ENCODE results near the gene TLL2.

TLL2 gene

DNA sequence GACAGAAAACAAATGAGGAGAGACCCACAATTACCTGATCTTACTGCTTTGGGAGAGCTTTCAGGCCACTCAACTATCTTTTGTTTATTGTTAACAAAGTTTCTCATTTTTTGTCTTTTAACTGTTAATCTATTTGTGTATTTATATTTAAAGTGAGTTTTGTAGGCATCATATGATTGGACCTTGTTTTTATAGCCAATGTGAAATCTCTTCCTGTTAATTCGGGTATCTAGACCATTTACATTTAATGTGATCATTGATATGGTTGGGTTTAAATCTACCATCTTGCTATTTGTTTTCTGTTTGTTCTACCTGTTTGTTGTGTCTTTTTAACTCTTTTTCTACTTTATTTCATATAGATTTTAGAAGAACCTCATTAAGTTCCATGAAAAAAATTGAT, 167.4 kb downstream of the TLL2 start:
- no peak for DNase-seq

DNA sequence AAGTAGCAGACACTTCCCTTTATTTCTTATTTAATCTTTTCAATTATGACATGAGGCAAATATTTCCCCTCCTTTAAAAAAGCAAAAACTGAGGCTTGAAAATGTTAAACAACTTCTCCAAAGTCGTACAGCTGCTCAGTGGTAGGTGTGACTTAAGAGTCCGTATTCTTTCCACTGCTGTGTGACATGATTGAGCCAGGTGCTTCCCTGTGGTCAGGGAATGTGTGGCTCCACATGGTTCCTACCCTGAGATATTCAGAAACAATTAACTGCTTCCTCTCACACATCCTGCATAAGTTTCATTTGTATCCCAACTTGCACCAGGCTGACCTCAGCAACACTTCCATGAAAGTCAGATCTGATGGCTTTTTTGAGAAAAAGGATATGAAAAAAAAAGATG, 168.5 kb downstream of the TLL2 start:
- no peak for DNase-seq

DNA sequence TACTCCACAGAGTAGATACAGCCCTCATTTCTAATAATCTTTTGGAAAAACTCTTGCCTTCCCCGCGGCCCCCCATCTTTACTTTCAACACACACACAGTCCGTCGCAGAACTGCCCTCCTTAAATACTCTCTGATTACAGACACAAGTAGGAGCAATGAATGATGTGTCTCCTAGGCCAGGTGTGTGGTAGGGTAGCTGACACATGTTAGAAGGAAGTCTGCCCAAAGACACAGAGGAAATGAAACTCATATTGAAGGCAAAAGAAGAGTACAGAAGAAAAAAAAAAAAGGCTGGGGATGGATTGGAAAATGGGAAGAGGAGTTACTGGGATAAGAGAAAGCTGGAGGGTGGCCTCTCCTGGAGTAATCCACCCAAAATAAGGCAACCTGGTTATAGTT, 169.5 kb downstream of the TLL2 start:
- no peak for DNase-seq

- no peak for DNase-seq
Observed at GRCh38 chr10:96342402-96342801, 171.3 kb downstream of the TLL2 start.

GRCh38 chr10:96341219-96342182, 172.2 kb downstream of the TLL2 start:
- no peak for DNase-seq

DNA sequence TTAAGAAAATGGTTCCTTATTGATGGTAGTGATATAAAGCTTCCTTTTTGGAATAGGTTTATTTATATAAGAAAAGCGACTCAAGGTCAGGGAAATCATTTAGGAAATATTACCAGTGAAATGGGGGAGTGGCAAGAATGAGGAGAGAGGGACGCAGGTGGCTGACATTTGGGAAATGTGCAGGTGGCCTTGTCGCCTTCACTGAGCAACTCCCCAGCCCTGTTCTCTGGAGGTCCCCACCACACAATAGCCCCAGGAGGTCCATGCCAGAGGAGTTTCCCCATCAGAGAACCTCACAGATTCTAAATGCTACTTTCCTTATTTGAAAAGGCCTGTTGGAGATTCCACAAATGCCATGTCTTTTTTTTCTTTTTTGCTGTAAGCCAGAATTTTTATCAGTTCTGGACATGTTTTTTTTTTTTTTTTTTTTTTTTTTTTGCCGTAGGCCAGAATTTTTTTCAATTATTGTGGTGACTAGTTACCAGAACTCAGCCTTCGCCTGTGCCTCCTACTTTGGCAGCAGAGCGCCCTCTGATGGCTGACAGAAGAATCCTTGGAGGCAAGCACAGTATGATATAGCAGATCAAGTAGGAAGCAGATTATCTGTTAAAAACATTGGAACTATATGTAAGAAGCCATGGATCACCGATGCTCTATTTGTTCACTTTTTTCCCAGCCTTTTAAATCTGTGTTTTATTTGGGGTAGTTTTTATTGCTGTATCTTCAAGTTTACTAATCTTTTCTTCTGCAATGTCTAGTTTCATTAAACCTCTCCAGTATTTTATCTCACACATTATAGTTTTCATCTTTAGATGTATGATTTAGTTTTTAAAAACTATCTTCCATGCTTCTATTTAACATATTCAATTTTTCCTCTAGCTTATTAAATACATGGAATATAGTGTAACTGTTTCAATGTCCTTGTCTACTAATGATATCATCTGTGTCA, 173.5 kb downstream of the TLL2 start:
- DNase-seq = peak; percentile 47

GRCh38 chr10:96339383-96339782, 174.3 kb downstream of the TLL2 start:
- no peak for DNase-seq

GRCh38 chr10:96338279-96338925, 175.3 kb downstream of the TLL2 start:
- no peak for DNase-seq

- no peak for DNase-seq
Observed at GRCh38 chr10:96337106-96337505, 176.6 kb downstream of the TLL2 start.

DNA sequence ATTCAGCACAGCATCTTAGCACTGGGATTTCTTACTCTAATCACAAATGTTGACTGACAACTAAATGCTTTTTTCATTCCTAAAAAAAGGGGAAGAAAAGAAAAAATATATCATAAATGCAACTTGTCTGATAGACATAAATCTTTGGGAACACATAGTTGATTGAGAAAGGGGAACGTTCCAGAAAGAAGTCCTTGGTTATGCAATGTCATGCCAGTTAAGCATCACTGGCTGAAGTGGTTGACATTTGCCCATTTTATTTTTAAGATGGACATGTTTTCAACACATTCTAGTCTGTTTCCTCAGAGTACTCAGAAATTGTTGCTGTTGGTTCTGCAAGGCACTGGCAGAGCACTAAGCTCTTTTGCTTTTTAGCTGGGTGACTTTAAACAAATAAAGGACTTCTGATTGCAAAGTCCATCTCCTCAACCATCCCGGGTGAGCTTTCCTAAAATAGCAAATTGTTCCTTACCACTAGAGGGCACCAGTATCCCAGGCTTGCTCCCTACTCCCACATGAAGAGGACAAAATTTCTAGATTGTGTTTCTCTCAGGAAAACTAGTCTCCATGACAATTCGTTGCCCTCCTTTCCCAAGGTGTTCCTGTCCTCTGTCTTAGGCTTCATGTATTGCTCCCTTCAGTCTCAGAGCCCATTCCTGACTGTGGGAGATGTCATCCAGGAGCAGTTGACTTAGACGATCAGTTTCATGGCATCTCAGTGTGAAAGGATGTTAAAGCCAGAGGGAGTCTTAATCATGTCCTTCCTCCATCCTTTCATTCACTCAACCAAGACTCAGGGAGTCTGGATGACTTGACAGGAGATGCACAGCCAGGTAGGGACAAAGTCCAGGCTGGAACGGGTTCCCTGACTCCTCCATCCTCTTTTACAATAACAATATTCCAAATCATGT, 178.9 kb downstream of the TLL2 start:
- DNase-seq = peak; percentile 40

DNA sequence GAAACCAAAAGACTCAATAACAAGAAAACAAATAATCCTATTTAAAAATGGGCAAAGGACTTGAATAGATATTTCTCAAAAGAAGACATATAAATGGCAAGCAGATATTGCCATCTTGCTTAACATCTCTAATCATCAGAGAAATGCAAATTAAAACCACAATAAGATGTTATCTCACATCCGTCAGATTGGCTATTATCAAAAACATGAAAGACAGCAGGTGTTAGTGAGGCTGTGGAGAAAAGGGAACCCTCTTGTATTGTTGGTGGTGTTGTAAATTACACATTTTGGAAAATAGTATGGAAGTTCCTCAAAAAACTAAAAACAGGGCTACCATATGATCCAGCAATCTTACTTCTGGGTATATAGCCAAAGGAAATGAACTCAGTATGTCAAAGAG, 180.6 kb downstream of the TLL2 start:
- no peak for DNase-seq

DNA sequence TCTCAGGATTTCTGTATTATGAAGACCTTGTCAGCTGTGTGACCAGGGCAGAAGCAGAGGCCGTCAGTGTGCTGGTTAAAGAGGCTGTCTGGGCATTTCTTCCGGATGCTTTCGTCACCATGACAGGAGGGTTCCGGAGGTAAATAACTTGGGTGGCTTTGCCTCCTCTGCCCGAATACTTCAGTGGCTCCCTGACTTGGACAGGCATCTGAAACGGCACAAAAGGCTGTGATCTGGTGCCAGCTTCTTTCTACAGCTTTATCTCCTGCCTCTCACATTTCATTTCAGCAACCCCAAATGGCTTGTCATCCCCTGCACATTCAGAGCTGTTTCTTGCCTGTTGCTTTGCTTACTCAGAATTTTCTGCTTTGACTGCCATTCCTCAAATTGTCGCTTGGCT, 186.3 kb downstream of the TLL2 start:
- DNase-seq = no peak

DNA sequence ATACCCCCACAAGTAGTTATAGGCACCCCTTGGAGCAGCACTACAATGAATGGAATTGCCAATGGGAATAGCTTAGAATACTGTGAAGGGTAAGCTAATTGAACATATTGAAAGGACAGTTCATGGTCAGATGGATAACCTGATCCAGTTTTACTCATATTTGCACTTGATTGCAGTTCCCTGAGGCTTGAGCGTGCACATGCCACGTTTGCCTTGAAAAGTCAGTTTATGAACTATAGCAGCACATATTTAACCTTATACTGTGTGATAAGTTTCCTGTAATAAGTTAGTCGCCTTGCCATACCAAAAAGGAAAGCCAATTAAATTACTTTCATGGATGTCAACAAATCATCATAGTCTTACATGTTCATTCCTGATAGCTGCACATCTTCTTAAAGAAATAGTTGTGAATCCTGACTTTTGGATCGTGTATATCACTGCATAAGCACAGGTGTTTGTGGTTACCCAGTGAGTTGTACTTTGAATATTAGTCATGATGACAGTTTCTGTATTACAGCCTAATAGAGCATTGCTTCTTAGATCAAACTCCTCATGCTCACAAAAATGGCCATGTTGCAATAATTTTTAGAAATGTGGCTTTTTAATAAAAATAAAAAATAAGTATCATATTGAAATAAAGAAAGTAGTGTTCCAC, 187.9 kb downstream of the TLL2 start:
- DNase-seq = no peak

DNA sequence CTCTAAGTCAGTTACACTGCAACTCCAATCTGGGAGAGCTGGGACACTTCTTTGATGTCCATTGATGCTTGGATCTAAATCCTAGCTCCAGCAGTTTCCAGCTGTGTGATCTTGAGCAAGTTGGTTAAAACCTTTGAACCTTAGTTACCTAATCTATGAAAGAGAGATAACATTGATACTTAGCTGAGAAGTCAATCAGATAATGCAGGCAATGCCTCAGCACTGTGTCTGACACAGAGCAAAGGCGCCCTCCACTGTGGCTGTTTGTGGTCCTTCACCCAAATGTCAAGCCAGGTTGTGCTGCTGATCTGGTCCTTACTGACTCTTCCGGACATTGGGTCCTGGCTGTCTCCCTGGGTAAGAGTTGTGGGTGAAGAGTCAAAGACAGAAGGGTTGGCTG, 189.3 kb downstream of the TLL2 start:
- DNase-seq = no peak

DNA sequence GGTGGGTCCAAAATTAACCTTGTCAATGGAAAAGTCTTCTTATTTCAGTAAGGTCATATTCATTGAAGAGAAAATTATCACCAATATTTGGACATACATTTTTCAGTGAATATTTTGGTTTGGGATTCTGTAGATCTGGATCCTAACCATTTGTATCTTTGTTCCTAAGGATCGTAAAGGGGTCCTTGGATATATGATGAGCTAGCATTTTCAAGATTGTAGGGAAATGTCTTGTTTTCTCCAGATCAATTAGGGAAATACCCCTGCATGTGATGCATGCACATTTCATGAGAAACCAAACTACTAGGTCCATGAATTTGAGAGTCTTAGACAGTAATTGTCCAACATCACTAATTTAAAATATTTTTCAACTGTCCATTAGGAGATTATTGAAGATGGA, 191.5 kb downstream of the TLL2 start:
- no peak for DNase-seq

- DNase-seq = no peak
Observed at GRCh38 chr10:96321822-96322221, 191.9 kb downstream of the TLL2 start.

- DNase-seq = no peak
Observed at GRCh38 chr10:96319754-96320474, 193.8 kb downstream of the TLL2 start.

DNA sequence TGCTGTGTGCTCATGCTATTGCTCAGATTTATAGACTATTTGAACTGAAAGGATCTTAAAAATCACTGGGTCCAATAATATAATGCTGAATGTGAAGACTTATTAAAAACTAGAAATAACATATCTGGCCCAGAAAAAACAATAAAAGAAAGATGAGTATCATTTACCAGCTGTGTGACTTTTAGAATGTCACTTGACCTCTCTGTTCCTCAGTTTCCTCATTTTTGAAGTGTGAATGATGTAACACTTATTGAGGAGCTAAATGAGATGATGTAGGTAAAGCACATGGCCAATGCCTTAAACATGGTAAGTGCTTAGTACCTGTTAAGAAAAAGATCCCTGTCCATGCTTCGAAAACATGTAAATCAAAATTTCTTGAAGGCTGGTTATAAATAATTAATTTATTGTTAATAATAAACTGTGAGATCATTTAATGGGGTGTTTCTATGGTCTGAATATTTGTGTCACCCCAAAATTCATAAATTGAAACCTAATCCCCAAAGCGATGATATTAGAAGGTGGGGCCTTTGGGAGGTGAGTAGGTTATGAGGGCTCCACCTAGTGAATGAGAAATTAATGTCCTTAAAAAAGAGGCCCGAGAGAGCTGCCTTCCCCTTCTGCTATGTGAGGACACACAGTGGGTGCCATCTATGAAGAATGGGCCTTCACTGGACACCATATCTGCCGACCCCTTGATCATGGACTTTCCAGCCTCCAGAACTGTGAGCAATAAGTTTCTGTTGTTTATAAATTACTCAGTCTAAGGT, 196.5 kb downstream of the TLL2 start:
- no peak for DNase-seq
